Hippocampal formation (tissue), 2 donors: ENCODE measurements around the gene NFASC.
A peak's percentile ranks its signal among the peaks of the same experiment; 100 is the strongest.

Experiments
- DNase-seq, 2 donors: peaks; one replicate each; lab custom pipeline; 2025; lab: John Stamatoyannopoulos, UW

Gene NFASC

DNA sequence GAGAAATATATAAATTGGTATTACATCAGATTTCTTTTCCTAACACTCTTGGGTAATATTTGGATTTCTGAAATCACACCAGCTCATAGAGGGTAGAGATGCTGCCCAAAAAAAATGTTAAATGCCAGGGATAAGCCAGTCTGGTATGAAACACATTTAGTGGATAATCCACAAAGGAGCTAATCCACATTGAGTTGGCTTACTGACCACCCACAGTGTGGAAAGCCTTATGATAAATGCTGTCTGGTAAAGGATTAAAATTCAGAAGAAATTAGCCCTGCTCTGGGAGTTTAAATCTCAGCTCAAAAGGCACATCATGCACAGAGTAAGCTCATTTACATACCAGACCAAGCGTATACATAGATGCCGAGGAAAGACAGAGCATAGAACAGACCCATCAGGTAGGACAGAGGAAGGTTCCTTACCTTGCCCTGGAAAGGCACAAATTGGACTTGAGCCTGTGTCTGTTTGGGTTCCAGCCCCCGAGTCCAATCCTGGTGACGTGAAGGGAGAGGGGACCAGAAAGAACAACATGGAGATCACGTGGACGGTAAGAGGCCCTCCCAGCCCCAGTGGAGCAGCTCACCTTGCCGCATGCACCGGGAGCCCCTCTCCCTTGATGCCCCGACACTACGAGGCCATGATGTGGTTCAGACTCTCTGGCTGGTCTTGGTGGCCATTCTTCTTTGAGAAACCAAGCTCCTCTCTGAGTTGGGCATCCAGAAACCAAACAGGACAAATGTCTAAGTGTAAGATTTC lies 109.4 kb downstream of the NFASC start:
- DNase-seq: no peak

DNA sequence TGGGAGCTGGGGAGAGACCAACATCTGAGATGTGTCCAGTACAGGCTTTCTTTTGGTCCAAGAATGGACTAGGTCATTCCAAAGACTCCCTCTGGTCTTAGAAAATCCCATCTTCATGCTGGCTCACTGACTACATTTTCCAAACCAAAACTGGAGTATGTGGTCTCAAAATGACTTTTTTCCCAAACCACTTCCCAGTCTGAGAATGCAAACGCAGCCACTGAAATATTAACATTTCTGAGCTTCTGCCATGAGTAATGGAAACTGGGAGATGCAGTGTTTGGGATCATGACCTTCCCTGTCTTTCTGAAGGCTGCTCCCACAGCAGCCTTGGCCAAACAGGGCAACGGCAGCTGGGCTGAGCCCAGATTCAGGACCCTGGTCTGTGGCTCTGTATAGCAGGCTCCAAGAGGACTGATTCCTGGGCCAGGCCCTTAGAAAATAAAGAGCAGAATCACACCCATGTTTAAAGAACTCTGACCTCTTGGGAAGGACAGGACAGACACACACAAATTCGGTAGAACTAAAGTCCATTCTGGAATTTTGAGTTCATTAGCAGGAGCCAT lies 110.3 kb downstream of the NFASC start:
- DNase-seq: no peak

DNA sequence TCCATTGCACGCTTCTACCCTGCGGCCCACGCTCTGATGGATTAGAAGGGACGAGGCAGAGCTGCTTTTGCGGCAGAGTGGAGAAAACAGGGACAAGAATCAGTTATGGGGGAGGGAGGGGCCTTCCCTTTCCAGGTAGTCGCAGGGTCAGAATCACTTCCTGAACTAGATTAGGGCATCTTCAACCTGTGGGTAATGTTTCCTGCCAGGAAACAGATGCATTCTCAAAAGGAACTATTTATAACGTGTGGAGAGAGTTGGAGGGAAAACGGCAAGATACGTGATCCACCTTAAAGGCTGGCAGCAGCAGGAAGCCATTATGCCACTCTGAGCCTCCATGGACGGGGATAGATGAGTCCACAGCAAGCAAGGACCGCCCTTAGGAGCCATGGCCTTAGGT lies 112.5 kb downstream of the NFASC start:
- no peak for DNase-seq

DNA sequence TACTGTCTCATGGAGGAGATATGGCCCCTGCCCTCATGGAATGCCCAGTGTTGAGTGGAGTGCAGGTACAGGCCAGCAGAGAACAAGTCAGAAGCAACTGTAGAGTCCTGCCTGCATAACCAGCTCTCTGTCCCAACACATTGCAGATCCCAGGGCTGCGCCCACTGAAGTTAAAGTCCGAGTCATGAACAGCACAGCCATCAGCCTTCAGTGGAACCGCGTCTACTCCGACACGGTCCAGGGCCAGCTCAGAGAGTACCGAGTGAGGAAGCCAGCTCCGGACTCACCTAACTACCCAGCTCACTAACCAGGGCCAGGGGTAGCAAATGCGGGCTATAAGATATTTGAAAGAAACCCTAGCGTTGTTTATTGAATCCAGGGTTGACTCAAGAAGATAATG lies 113.2 kb downstream of the NFASC start:
- no peak for DNase-seq

GRCh38 chr1:204984499-204984898 lies 113.8 kb downstream of the NFASC start:
- no peak for DNase-seq

DNA sequence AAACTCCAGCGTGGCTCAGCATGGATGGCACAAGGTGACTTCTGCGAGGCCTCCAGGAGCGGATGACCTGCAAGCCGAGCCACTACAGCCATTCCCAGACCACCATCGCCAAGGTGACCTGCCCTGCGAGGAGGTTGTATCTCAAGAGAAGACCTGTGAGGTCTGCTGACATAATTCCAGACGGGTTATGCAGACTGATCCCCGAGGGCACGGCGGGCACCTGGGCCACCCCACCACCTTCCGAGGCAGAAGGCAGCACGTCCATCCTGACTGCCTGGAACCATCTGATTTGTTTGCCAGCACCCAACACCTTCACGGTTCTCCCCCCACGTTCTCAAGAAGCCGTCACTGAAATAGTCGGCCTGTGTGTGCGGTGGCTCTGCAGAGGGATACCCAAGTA lies 115.5 kb downstream of the NFASC start:
- no peak for DNase-seq

DNA sequence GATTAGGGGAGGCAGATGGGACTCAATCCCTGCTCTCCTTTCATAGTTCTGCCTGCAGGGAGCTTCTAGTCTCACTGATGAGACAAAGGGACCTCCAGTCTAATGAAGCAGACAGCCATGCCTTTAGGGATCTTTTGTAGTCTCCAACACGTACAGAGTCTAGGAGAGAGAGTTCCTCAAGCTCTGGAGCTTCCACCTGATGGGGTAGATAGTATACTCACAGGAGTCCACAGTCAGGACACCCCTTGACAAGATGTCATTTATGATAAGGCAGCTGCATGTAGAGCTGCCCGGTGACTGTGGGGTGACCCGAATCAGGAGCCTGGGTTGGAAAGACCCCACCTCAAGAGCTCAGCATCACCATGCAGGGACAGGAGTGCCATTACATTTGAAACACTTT lies 117.0 kb downstream of the NFASC start:
- no peak for DNase-seq

- no peak for DNase-seq
Measured at GRCh38 chr1:204988196-204988595, 117.5 kb downstream of the NFASC start.

- peak; percentile 86 to 90 for DNase-seq
Measured at GRCh38 chr1:204989266-204990058, 118.8 kb downstream of the NFASC start.

- DNase-seq: peak; percentile 62 to 88
Measured at GRCh38 chr1:204990059-204990664, 119.5 kb downstream of the NFASC start.

- DNase-seq: no peak
Measured at GRCh38 chr1:204990721-204991341, 120.2 kb downstream of the NFASC start.

GRCh38 chr1:204991342-204991844 lies 120.7 kb downstream of the NFASC start:
- peak; percentile 32 to 35 for DNase-seq

DNA sequence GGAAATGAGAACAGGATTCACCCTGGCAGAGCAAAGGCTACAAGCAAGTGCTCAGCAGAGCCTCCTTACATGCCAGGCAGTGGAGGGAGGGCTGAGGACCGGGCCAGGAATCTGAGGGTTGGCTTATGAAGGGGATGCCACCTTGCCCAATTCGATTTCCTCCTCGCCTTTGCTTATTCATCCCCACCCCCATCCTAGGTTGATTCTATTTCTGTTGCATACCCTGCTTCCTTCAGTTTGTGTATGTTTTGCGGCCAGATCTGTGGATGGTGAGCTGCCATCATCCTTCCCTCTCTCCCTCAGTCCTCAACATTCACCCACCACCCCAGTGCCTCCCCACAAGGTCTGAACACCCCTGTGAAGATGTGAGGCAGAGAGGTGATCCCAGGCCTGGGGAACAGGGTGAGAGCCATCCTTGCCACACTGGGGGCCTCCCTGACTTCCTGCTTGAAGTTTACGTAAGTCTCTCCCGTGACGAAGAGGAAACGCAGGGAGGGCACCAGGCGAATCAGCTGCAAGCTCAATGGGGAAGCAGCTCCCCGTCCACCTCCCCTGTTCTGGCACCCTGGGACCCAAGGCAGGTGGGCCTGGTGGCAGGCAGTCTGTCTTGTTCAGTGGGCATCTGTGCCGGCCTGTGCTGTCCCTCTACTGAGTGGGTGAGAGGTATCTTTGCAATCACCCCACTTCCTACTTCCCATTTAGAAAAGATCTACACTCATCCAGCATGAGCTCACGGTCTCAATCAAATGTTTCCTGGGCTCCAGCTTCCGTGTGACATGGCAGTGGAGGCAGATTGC lies 121.7 kb downstream of the NFASC start:
- no peak for DNase-seq

- DNase-seq: no peak
Measured at GRCh38 chr1:204992998-204993314, 122.3 kb downstream of the NFASC start.

DNA sequence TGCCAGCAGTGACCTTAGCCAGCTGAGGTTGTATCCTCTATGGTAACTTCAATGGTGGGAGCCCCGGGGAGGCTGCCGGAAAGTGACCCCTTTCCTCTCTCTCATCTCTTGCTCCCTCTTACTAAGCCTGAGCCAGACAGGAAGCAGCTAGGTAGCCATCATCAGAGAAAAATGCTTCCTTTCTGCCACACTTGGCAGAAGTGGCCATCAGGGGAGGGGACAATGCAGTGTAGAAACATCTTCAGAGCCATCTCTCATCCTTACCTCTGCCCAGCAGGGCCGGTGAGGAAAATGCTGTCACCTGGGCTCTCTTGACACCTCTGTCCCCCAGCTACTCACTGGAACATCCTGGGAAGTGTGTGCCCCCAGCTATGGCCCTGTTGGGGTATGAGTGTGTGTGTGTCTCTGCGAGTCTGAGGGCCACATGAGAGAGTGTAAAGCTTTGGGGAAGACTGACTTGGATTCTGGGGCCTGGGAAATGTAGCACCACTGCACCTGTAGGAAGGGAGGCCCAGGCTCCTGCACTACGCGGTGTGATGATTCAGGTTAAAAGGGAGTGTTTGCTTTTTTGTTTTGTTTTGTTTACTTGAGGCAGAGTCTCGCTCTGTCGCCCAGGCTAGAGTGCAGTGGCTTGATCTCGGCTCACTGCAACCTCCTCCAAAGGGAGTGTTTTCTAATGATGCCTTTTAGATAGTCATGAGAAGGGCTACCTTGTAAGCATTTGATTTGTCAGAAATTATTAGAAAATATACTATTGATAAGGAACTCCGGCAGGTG lies 123.6 kb downstream of the NFASC start:
- no peak for DNase-seq

DNA sequence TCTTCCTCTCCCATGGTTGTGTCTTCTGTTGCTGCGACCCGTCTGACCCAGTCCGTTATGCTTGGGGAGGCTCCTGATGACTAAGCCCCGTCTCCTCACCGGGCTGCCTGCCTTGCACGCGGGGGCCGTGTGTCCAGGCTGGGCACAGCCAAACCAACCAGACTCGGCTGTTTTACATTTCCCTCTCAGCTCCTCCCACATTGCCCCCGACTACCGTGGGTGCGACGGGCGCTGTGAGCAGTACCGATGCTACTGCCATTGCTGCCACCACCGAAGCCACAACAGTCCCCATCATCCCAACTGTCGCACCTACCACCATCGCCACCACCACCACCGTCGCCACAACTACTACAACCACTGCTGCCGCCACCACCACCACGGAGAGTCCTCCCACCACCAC lies 126.3 kb downstream of the NFASC start:
- no peak for DNase-seq

DNA sequence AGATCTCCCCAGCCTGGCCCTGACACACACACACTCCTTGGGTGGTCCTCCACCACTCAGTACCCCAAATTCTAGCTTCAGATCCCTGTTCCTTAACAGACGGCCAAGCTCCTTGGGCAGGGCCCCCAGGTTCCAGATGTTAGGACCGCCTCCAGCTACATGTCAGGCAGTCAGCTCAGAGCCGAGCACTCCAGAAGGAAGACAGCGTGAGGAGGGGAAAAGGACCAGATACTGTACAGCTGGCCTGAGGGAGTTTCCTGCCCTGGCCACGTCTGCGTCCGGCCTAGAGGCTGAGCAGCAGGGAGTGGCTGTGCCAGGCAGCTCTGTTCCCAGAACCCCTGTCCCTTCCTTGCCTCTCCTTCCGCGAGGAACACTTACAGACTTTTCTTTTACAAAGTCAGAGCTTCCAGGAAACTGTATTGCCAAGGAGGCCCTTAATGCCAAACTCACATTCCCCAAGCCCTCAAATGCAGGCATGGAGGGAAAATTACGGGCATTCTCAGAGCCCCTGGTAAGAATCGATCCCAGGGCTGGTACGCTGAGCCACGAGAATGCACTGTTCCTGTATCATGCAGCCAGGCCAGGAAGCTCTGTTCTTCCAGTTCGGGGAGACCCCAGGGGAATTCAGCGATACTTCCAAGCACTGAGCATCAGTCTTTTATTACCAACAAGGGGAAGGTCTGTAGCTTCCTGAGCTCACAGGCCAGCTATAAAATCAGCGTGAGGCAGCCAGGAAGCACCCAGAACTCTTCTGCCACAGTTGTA lies 127.1 kb downstream of the NFASC start:
- DNase-seq: no peak

DNA sequence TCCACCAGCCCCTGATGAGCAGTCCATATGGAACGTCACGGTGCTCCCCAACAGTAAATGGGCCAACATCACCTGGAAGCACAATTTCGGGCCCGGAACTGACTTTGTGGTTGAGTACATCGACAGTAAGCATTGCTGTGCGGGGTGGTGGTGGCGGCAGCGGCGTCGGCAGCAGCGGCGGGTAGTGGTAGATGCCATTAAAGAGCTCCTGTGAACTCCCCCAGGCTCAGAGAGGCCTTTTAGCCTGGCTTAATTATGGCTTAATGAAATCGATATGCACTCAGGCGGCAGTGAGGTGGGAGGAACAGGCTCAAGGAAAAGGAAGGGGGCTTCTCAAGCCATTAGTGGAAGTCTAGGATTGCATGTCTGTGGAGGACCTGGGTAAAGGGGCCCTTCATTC lies 130.5 kb downstream of the NFASC start:
- no peak for DNase-seq

DNA sequence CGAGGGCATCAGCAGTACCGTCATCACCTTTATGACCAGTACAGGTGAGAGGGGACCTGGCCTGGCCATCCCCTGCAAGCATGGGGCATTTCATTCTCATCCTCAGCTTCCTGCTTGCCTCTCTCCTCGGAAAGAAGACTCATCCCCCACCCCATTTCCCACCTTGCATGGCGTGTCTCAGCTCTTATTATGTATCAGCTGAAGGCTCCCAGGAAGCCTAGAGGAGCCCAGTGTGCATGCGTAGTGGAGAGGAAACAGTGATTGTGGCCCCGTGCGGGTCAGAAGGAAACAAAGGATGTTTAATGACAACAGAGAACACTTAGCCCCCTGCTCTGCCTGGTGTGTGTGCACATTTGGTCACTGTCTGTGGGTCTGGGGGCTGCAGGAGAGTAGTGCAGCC lies 132.0 kb downstream of the NFASC start:
- DNase-seq: no peak
